ENCODE results near the gene KCNA4.

The KCNA4 gene

DNA sequence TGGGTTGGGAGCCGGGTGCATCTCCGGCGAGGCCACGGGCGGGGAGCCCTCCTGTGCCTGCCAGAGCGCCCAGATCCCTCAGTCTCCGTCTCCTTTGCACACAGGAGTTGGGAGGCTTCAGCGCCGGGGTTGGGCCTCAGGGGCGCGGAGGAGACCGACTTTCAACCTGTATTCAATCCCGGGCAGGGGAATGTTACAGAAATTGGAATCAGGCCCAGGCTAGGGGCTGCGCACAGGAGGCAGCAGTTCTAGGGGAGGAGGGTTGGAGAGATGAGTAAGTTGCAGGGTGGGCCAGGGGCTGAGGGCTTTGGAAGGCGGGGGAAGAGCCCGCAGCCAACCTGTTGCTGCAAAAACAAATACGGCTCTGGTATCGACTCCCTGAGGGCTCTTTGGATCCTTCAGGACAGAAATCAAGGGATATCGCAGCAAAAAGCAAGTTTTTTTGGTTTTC, 640 bp upstream of the KCNA4 start:
- TF ChIP-seq, protein P1, sequence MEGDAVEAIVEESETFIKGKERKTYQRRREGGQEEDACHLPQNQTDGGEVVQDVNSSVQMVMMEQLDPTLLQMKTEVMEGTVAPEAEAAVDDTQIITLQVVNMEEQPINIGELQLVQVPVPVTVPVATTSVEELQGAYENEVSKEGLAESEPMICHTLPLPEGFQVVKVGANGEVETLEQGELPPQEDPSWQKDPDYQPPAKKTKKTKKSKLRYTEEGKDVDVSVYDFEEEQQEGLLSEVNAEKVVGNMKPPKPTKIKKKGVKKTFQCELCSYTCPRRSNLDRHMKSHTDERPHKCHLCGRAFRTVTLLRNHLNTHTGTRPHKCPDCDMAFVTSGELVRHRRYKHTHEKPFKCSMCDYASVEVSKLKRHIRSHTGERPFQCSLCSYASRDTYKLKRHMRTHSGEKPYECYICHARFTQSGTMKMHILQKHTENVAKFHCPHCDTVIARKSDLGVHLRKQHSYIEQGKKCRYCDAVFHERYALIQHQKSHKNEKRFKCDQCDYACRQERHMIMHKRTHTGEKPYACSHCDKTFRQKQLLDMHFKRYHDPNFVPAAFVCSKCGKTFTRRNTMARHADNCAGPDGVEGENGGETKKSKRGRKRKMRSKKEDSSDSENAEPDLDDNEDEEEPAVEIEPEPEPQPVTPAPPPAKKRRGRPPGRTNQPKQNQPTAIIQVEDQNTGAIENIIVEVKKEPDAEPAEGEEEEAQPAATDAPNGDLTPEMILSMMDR (IDR thresholded peaks at IDR 0.05; ENCODE audit: extremely low read depth, insufficient read depth, missing control alignments) = no peak
- in situ Hi-C loops (cut with MboI; ENCODE audit: low pct_unique_long_range_greater_than_20kb, low sequenced_read_pairs, unreplicated experiment) = no loop called here
- DNase-seq (ENCODE audit: low spot score) = no peak

DNA sequence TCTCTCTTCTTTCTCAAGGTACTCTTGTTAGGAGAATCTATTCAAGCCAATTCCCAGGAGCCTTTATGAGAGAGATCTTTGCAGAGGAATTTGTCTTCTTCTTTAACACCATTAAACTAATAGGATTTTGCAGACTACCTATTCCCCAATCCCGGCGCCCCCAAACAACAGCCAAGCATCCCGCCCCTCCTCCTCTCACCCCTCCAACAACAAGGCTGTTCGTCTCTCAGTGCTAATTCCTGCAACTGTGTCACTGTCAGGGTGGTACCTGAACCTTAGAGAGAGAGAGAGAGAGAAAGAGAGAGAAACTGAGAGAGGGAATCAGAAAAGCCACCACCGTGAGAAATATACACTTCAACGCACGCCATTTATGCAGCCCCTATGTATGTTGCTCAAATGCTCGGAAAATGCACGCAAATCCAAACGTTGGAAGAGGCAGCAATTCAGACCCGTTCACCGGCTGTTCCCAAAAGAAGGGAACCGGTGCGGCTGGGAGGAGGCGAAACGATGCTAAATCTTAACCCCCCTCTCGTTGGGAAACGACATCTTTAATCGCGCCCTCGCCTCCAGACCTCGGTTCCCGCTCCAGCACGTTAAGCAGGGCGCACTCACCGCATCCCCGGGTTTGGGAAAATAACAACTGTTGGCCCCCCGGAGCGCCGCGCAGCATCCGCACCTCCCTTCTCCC, 961 bp downstream of the KCNA4 start:
- in situ Hi-C loops (cut with MboI; ENCODE audit: low pct_unique_long_range_greater_than_20kb, low sequenced_read_pairs, unreplicated experiment) = no loop called here
- DNase-seq (ENCODE audit: low spot score) = no peak
- TF ChIP-seq, protein P1 (IDR thresholded peaks at IDR 0.05; ENCODE audit: extremely low read depth, insufficient read depth, missing control alignments) = no peak

DNA sequence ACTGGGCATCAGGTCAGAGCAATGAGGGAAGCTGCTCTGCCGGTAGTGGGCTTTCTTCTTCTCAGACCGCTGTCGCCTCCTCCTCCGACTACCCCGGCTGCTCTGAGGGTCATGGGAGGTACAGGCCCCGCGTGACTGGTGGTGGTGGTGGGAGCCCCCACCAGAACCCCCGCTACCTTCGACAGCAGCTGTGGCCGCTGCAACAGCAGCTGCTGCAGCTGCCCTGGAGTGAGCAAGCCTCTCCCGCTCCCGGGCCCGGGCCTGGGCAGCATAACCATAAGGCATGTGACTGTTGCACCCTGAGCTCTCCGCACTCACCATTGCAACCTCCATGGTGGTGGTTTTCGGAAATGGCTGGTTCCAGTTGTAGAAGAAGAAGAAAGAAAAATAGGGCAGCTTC, 4.5 kb downstream of the KCNA4 start:
- in situ Hi-C loops (cut with MboI; ENCODE audit: low pct_unique_long_range_greater_than_20kb, low sequenced_read_pairs, unreplicated experiment) = no loop called here
- TF ChIP-seq, protein P1 (IDR thresholded peaks at IDR 0.05; ENCODE audit: extremely low read depth, insufficient read depth, missing control alignments) = no peak
- no peak for DNase-seq (ENCODE audit: low spot score)

DNA sequence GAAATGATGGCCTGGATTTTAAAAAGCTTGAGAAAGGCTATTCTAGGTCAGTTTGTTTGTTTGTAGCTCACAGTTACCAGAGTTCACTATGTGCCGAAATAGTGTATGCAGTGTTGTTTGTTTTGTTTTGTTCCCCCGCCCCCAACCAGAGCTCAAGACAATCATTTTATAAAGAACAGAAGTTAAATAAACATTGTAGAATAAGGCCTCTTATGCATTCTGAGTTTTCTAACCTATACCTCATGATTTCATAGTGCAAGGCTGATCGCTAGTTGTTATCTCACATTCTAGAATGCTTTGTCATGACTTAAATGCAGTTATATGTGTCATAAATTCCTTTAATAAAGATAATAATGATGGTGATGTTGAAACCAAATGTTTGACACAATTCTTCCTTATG, 7.8 kb downstream of the KCNA4 start:
- in situ Hi-C loops (cut with MboI; ENCODE audit: low pct_unique_long_range_greater_than_20kb, low sequenced_read_pairs, unreplicated experiment) = no loop called here
- TF ChIP-seq, protein P1 (IDR thresholded peaks at IDR 0.05; ENCODE audit: extremely low read depth, insufficient read depth, missing control alignments) = no peak
- DNase-seq (ENCODE audit: low spot score) = no peak

DNA sequence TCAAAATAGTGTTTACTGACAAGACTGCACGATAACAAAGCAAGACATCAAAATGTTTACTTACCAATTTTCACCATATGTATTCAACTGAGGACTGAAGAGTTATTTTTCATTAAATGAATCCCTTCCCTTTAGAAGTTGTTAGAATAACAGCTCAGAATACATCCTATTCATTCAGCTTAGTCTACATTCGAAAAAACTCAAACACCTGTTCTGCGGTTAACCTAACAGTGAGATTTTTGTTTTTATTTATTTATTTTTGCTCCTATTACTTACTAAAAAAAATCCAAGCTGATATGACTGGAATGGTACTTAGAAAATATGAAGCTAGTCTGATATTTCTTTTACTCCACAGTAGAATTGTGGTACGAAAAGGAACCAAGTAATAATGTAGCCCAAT, 10.0 kb downstream of the KCNA4 start:
- in situ Hi-C loops (cut with MboI; ENCODE audit: low pct_unique_long_range_greater_than_20kb, low sequenced_read_pairs, unreplicated experiment) = no loop called here
- TF ChIP-seq, protein P1 (IDR thresholded peaks at IDR 0.05; ENCODE audit: extremely low read depth, insufficient read depth, missing control alignments) = no peak
- DNase-seq (ENCODE audit: low spot score) = no peak

DNA sequence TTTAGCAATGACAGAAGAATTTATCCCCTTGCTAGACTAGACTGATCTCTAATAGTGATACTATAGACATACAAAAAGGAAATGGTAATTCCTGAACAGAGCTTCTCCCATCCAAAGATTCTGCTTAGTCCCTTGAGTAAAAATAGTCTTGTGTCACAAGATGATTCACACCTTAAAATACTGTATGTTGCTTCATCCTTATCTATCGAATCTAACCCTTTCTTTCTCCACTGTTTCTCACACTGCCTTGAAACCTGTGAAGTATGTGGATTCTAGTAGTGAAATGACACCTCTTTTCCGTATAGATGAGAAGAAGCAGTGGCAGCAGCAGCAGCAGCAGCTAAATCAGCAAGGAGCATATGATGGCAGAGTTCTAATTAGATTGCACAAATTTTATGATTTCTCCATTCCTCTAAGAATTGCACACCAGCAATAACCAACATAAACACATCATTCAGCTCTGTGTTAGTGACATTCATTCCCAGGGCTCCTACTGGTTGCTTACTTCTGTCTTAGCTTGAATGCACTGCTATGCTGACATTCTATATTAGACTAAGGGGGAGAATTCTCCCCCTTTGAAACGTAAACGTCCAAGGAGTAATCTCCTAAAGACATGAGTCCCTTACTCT, 14.6 kb downstream of the KCNA4 start:
- in situ Hi-C loops (cut with MboI; ENCODE audit: low pct_unique_long_range_greater_than_20kb, low sequenced_read_pairs, unreplicated experiment) = no loop called here
- DNase-seq (ENCODE audit: low spot score) = no peak
- TF ChIP-seq, protein P1 (IDR thresholded peaks at IDR 0.05; ENCODE audit: extremely low read depth, insufficient read depth, missing control alignments) = no peak

Measured in GM13977 (cell line).